Measurements from ENCODE around the gene LNPEP.

GRCh38 chr5:96902876-96903275, 33.0 kb upstream of the LNPEP start:
- TF ChIP-seq POLR2AphosphoS5 (IDR thresholded peaks at IDR 0.05; ENCODE audit: borderline replicate concordance, low read depth, low read length) (no peak), EZH2 (IDR thresholded peaks at IDR 0.05) (no peak), FOXP2 (optimal IDR thresholded peaks at IDR 0.05; ENCODE audit: control extremely low read depth, extremely low read length, insufficient read depth) (no peak)

All from SK-N-MC (cell line).